GM12875 (cell line): ENCODE data around the gene TCF21.

Experiments used
- H3K4me3 ChIP-seq: one replicate; pipeline ENCODE4 v1.5.1; 2011; ENCODE audit warnings: low read depth, low read length, control low read depth
- TF ChIP-seq, protein P1 (sequence below): IDR thresholded peaks from 2 replicates; pipeline ENCODE4 v1.5.1; 2011; ENCODE audit warnings: low read depth, mild to moderate bottlenecking, control low read depth, inconsistent platforms, low read length, moderate library complexity, borderline replicate concordance; ENCODE audit not compliant: insufficient read depth

Gene TCF21

DNA sequence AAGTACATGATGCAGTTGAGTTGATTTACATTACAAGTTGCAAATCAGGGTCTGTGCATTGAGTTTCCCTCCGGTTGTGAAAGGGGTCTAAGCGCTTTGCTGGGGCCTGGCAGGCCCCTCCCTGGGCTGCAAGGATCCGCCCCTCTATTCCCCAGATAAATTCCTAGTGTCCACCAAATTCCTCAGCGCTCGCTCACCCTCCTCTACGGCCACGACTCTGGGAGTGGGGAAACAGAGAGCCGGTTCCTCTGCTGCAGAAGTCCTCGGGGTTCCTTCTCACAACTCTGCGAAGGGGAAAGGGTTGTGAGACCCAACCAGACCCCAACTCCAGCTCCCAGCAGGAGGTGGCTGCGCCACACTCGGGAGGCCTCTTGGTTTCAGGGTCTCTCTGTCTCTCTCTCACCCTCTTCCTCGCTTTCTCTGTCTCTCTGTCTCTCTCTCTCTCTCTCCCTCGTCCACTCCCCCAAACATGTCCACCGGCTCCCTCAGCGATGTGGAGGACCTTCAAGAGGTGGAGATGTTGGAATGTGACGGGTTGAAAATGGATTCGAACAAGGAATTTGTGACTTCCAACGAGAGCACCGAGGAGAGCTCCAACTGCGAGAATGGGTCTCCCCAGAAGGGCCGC lies at the start of gene TCF21:
TCF21 (plus strand) TSS at position 185 of the 628 bp plus-strand sequence; CDS start at position 470, 285 bp downstream.
- TF ChIP-seq, protein P1, sequence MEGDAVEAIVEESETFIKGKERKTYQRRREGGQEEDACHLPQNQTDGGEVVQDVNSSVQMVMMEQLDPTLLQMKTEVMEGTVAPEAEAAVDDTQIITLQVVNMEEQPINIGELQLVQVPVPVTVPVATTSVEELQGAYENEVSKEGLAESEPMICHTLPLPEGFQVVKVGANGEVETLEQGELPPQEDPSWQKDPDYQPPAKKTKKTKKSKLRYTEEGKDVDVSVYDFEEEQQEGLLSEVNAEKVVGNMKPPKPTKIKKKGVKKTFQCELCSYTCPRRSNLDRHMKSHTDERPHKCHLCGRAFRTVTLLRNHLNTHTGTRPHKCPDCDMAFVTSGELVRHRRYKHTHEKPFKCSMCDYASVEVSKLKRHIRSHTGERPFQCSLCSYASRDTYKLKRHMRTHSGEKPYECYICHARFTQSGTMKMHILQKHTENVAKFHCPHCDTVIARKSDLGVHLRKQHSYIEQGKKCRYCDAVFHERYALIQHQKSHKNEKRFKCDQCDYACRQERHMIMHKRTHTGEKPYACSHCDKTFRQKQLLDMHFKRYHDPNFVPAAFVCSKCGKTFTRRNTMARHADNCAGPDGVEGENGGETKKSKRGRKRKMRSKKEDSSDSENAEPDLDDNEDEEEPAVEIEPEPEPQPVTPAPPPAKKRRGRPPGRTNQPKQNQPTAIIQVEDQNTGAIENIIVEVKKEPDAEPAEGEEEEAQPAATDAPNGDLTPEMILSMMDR = no peak
- H3K4me3 ChIP-seq = no peak within 1 kb of the TSS

DNA sequence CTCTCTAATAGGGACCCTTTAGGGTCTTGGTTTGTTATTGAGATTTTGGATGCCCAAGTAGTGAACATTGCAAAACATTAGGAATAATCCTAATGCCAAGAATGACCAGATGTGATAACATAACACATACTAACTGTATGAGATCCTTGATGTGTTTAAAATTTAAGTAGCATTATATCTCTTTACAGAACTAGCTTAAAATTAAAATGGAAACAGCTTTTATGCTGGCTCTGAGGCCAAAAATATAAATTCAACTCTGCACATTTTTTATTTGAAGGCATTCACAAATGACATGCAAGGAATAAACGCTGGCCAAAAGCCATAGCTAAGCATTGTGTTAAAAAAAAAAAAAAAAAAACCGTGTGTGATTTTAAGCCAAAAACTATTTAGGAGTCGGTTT lies 47.7 kb upstream of the TCF21 start:
- no peak overlapping the region for H3K4me3 ChIP-seq
- TF ChIP-seq, protein P1 = no peak

DNA sequence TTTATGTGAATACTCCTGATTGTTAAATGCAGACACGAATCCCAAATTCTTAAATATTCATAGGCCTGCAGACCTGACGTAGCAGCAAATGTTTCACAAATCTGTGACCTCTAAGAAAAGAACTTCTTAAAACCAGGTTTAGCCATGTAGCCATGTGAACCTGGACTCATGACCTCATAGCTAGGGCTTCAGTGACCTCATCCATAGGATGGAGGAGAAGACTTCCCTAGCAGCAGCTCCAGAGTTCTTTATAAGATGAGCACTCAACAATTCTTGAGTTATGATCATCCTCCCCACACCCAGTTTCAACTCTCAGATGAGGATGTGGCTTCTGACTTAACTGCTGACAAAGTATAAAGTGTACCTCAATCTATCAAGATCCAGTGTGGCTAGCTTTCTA lies 45.8 kb upstream of the TCF21 start:
- H3K4me3 ChIP-seq = no peak overlapping the region
- TF ChIP-seq, protein P1 = no peak

DNA sequence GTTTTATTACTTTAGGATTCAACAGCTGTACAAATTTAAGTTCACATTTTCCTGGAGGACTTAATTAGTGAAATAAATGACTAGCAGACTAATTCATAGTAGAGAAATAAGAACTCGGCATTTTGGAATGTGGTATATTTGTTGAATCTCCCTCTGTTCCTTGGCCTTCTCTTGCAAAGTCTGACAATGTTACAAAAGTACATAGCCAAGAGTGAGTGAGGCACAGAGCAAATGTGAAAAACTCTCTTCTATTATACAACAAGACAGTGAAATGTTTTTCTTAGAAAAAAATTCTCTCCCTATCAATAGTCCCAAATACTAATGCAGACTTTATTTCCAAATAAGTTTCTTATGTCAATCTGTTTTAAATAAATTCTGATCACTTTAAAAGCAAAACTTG lies 44.2 kb upstream of the TCF21 start:
- no peak overlapping the region for H3K4me3 ChIP-seq
- TF ChIP-seq, protein P1 = no peak

DNA sequence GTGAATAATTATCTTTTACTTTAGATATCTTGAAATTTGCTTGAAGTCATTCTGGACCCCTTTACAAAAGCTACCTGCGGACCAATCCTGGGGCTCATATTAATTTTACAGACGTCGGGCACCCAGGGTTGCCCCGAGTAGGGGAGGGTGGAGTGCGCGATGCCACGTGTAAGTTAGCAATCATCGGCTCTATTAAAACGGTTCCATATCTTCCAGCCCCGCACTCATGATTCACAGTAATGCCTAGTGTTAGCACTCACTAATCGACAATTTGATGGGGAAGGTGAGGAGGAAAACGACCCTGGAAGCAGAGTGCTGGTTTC lies 34.9 kb upstream of the TCF21 start:
- TF ChIP-seq, protein P1 = no peak
- H3K4me3 ChIP-seq = no peak overlapping the region

DNA sequence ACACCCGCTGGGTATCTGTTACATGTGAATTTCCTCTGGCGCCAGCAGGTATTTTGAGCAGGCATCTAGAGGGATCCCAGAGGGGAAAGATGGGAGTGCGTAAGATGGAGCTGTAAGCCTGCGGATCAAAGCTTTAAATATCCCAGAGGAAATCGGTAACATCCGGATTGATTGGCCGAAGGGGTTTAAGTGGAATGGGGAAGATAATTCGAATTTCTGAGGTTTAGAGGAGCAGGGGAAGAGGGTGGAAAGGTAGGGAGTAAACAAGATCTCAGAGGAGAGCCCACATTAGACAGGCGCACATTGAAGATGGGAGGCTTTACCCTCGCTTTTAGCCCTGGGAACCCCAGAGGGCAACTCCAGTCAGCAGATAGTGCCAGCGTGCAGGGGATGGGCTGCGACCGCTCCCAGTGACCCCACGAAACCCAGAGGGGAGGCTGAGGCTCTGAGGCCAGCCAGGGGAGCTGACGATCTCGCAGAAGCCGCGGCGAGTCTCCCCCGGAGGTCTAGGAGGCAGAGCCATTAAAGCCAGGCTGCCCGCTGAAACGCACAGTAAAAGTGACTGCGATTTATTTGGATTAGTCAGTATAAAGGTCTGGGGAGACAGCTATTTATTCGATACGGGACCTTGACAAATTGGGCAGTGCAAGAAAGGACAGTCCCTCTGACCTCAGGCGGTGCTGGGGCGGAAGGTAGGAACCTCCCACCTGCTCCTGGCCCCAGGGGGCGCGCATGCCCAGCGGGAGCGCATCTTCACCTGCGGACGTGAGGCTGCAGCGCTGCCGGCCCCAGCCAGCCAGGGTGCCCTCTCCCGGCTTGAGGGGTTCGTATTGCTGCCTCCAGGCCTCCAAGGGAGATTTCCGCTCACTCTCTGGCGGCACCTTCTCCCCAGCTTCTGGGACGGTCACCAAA lies 34.3 kb upstream of the TCF21 start:
- TF ChIP-seq, protein P1 = no peak
- H3K4me3 ChIP-seq = no peak overlapping the region

DNA sequence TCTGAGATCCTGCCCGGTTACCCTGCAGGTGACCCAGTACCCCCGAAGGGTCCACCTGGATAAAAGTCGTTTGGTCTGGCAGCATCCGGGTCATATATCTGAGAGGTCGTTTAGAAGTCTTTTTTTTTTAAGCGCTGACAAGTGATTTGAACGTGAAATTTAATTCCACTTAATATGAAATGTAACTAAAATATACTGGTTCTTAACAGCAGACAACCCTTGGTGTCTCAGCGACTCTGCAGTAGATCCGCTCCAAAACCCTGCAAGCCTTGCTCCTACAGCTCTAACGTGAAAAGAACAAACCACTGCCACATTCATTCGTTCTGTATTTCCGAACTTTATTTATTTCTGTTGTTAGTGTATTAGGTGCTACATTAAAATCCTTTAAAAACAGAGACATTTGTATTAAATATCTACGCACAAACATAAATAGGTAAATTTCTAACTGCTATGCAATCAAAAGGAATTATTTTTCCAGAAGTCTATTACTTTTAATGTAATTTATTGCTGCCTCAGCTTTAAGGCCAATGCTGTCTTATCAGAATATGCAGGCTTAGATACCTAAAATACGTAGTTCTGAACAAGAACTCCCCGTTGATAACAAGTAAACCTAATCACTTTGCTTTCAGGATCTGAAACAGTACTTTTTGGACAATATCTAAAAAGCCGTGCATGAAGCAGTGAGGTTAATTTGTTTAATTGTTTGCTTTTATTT lies 33.5 kb upstream of the TCF21 start:
- TF ChIP-seq, protein P1 = no peak

More for the DNA sequence above, 33.5 kb upstream of the TCF21 start:
- H3K4me3 ChIP-seq = no peak overlapping the region
